Aorta (tissue), 5 donors: Measurements from ENCODE around the gene MTRR. TPM values are rescaled to one million over a fixed set of nuclear protein-coding genes. Genes with fewer than 3 reads are reported as not detected.
A peak's percentile ranks its signal among the peaks of the same experiment; 100 is the strongest.

Experiments
- ATAC-seq: fragments of 200-7000 bp; cut with Tn5 transposase; one replicate; pipeline ENCODE4 v1.9.1; 2022; ENCODE audit warnings: moderate library complexity; ENCODE audit not compliant: low FRiP score
- DNase-seq, 2 donors: peaks; one replicate each; pipeline ENCODE4 v3.0.0-alpha.2; 2020
- H3K27ac ChIP-seq, 2 donors: one replicate each; pipeline ENCODE4 v1.5.1; 2013; ENCODE audit warnings: low read length in 2 of 2, mild to moderate bottlenecking in 2 of 2, moderate library complexity in 2 of 2, control low read depth in 1 of 2, inconsistent platforms in 1 of 2, low read depth in 1 of 2
- H3K27me3 ChIP-seq, 2 donors: one replicate each; pipeline ENCODE4 v1.6.1; 2013; ENCODE audit warnings: control low read depth in 1 of 2, low read length in 1 of 2, mild to moderate bottlenecking in 1 of 2, moderate library complexity in 1 of 2; ENCODE audit not compliant: insufficient read depth in 2 of 2, control insufficient read depth in 1 of 2
- H3K36me3 ChIP-seq, 2 donors: one replicate each; pipeline ENCODE4 v1.6.1; 2013; ENCODE audit warnings: control low read depth in 1 of 2, low read length in 1 of 2, mild to moderate bottlenecking in 1 of 2; ENCODE audit not compliant: insufficient read depth in 2 of 2, control insufficient read depth in 1 of 2
- H3K4me1 ChIP-seq, 2 donors: one replicate each; pipeline ENCODE4 v1.6.1; 2013; ENCODE audit warnings: low read length in 2 of 2, control low read depth in 1 of 2, mild to moderate bottlenecking in 1 of 2, moderate library complexity in 1 of 2; ENCODE audit not compliant: insufficient read depth in 2 of 2, control insufficient read depth in 1 of 2
- H3K4me3 ChIP-seq, 2 donors: one replicate each; pipeline ENCODE4 v1.5.1; 2013; ENCODE audit warnings: low read length in 2 of 2, control low read depth in 1 of 2, mild to moderate bottlenecking in 1 of 2
- H3K9me3 ChIP-seq: one replicate; pipeline ENCODE4 v1.6.1; 2013; ENCODE audit warnings: mild to moderate bottlenecking, low read length; ENCODE audit not compliant: control insufficient read depth
- whole genome bisulfite sequencing, 2 donors: extraction: QIAGEN DNeasy Blood & Tissue Kit; methylation state at CpG; one replicate each; pipeline ENCODE4 v1.1.7; 2013; 5-methylcytosine and 5-hydroxymethylcytosine counted together
- intact Hi-C, 2 donors: fragments of 100-400 bp; cut with DNase I; formaldehyde crosslinking; loops; one replicate each; pipeline versions ENCODE4 v1.14.2 to v1.15.0; 2022
- polyA plus RNA-seq, 2 donors: library from polyadenylated mRNA; stranded (reverse); fragments of 200-250 nt; gene quantifications; one replicate each; pipeline ENCODE4 v1.2.3, GENCODE V29; 2013
- total RNA-seq, 2 donors: library from RNA; stranded (reverse); fragmentation: NEBNext Ultra II Directional; extraction: Animal tissue kit (Norgen Biotek cat#: 25700); gene quantifications; one replicate each; pipeline ENCODE4 v1.2.1, GENCODE V29; 2021
- donor health status: healthy with polysubstance abuse.
- donor health status: Bipolar disorder and iron deficiency.
- donor health status: DM: no; HTN: no; CAD: no.
- donor health status: DM: no; HTN: no; CAD: no.
- donor health status: DM: yes; HTN: yes; CAD: no.

The MTRR gene
- total and polyA plus RNA-seq, 4 donors = 16.2 to 45.5 (median 29.4) TPM

GRCh38 chr5:7916171-7916804, 47.3 kb downstream of the MTRR start:
- ATAC-seq (no peak), DNase-seq (no peak)
- 53 to 57% methylated on average over 6 of the region's 6 CpGs for WGBS, 2 donors
- Histone ChIP-seq H3K9me3 (peaks cover 5% of the 10 kb centered on the region), H3K4me3 (no peak overlapping the region), H3K36me3 (no peaks in the 10 kb centered on the region), H3K27me3 (no peaks in the 10 kb centered on the region), H3K4me1 (no peaks in the 10 kb centered on the region), H3K27ac (no peak overlapping the region)
- intact Hi-C loops = no loop called here

GRCh38 chr5:7917130-7918123, 48.5 kb downstream of the MTRR start:
- DNase-seq = no peak
- Histone ChIP-seq H3K27me3 (no peaks in the 10 kb centered on the region), H3K4me3 (no peak overlapping the region), H3K27ac (no peak overlapping the region), H3K4me1 (no peaks in the 10 kb centered on the region), H3K36me3 (no peaks in the 10 kb centered on the region), H3K9me3 (peaks cover 3% of the 10 kb centered on the region)
- ATAC-seq = no peak
- whole genome bisulfite sequencing, 2 donors = 70 to 74% methylated on average over 5 of the region's 5 CpGs
- intact Hi-C loops = no loop called here

GRCh38 chr5:7925961-7926695, 57.2 kb downstream of the MTRR start:
- H3K4me3 ChIP-seq = no peak overlapping the region
- no peak for ATAC-seq
- no peaks in the 10 kb centered on the region for H3K9me3 ChIP-seq
- no peaks in the 10 kb centered on the region for H3K27me3 ChIP-seq
- no peaks in the 10 kb centered on the region for H3K36me3 ChIP-seq
- intact Hi-C loops = no loop called here
- H3K27ac ChIP-seq = no peak overlapping the region
- no peak for DNase-seq
- WGBS, 2 donors = 49 to 62% methylated on average over 7 of the region's 7 CpGs
- no peaks in the 10 kb centered on the region for H3K4me1 ChIP-seq

- intact Hi-C loops = no loop called here
- ATAC-seq (no peak), DNase-seq (no peak)
- Histone ChIP-seq H3K4me1 (no peaks in the 10 kb centered on the region), H3K4me3 (no peak overlapping the region), H3K27me3 (no peaks in the 10 kb centered on the region), H3K27ac (no peak overlapping the region), H3K9me3 (no peaks in the 10 kb centered on the region), H3K36me3 (no peaks in the 10 kb centered on the region)
- 93 to 94% methylated on average over 6 of the region's 6 CpGs for WGBS, 2 donors
These were observed 57.8 kb downstream of the MTRR start for GRCh38 chr5:7926720-7927119.

- Histone ChIP-seq H3K4me1 (no peaks in the 10 kb centered on the region), H3K27me3 (no peaks in the 10 kb centered on the region), H3K27ac (no peak overlapping the region), H3K4me3 (no peak overlapping the region), H3K9me3 (no peaks in the 10 kb centered on the region), H3K36me3 (no peaks in the 10 kb centered on the region)
- intact Hi-C loops = no loop called here
- peak; percentile 78 for ATAC-seq
- no peak for DNase-seq
- 56 to 57% methylated on average over 26 of the region's 26 CpGs for WGBS, 2 donors
These were observed 58.8 kb downstream of the MTRR start for GRCh38 chr5:7927466-7928375.

- Histone ChIP-seq H3K4me3 (no peak overlapping the region), H3K36me3 (no peaks in the 10 kb centered on the region), H3K4me1 (no peaks in the 10 kb centered on the region), H3K27me3 (no peaks in the 10 kb centered on the region), H3K27ac (no peak overlapping the region), H3K9me3 (no peaks in the 10 kb centered on the region)
- intact Hi-C loops = no loop called here
- ATAC-seq (no peak), DNase-seq (no peak)
- 32 to 38% methylated on average over 5 of the region's 5 CpGs for WGBS, 2 donors
These were observed 61.1 kb downstream of the MTRR start for GRCh38 chr5:7930011-7930410.

- no peak for DNase-seq
- no peak overlapping the region for H3K4me3 ChIP-seq
- H3K27me3 ChIP-seq = no peaks in the 10 kb centered on the region
- H3K36me3 ChIP-seq = no peaks in the 10 kb centered on the region
- WGBS, 2 donors = 72 to 76% methylated on average over 3 of the region's 3 CpGs
- intact Hi-C loops = no loop called here
- no peaks in the 10 kb centered on the region for H3K9me3 ChIP-seq
- ATAC-seq = no peak
- H3K27ac ChIP-seq = no peak overlapping the region
- no peaks in the 10 kb centered on the region for H3K4me1 ChIP-seq
These were observed 72.7 kb downstream of the MTRR start for GRCh38 chr5:7941692-7942091.

- no peak overlapping the region for H3K4me3 ChIP-seq
- H3K4me1 ChIP-seq = no peaks in the 10 kb centered on the region
- intact Hi-C loops = no loop called here
- H3K27ac ChIP-seq = no peak overlapping the region
- WGBS, 2 donors = 91 to 93% methylated on average over 4 of the region's 4 CpGs
- no peaks in the 10 kb centered on the region for H3K36me3 ChIP-seq
- ATAC-seq (no peak), DNase-seq (no peak)
- no peaks in the 10 kb centered on the region for H3K27me3 ChIP-seq
- H3K9me3 ChIP-seq = no peaks in the 10 kb centered on the region
These were observed 78.4 kb downstream of the MTRR start for GRCh38 chr5:7947301-7947700.
